ENCODE data around the gene ZFAND3.
"Not testable (repeated sequence)": the region's sequence is repeated elsewhere in the genome, so short reads cannot be mapped to it uniquely, and the experiment has no call there.

ZFAND3 gene

DNA sequence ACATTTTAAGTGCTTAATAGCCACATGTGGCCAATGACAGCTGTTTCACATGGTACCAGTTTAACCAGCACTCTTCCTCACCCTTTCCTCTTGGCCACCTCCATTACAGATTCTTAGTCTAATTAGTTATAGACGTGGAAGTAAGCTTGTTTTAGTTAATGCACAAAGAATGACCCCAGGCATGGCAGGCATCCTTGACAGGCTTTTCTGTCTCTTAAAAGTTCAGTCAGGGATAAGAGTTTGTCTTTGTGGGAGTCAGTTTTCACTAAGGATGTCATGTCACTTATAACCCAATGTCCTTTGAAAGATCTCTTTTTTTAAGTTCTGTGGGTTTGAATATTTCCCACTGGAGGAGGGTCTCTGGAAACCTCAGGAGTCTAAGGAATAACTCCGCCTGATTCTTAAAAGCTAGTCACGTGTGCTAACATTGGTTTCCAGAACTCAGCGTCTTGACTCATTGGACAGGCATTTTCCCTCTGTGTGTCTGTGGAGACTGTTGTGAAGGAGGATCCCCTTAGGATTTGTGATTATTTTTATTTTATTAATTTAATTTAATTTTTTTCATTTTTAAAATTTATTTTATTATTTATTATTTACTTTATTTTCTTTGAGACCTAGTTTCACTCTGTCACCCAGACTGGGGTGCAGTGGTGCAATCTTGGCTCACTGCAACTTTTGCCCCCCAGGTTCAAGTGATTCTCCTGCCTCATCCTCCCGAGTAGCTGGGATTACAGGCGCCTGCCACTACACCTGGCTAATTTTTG, 171.4 kb downstream of the ZFAND3 start:
- in situ Hi-C loops (cut with HindIII; ENCODE audit: low sequenced_read_pairs): no loop called here

DNA sequence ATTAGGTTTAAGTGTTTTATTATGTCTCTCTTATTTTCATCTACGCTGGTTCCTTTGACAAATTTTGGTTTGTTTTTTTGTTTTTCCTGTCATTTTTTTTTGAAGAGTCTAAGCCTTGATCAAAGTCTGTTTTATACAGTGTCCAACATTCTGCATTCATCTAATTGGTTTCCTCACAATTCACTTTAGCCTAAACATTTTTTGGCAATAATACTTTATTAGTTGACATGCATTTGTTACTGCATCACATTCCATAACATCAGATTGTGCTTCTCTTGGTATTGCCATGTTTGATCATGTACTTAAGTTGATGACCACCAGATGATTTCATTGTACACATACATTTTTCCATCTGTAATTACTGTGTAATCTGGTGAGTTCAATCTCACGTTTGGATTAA, 173.2 kb downstream of the ZFAND3 start:
- in situ Hi-C loops (cut with HindIII; ENCODE audit: low sequenced_read_pairs): no loop called here

DNA sequence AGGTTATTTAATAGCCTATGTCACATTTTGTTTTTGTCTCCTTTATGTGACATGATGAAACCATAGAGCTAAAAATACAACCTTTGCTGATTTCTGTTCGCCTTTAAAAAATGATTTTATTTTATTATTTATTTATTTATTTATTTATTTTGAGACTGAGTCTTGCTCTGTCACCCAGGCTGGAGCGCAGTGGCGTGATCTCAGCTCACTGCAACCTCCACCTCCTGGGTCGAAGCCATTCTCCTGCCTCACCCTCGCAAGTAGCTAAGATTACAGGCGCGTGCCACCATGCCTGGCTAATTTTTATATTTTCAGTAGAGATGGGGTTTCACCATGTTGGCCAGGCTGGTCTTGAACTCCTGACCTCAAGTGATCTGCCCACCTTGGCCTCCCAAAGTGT, 173.7 kb downstream of the ZFAND3 start:
- in situ Hi-C loops (cut with HindIII; ENCODE audit: low sequenced_read_pairs): not testable (repeated sequence)

DNA sequence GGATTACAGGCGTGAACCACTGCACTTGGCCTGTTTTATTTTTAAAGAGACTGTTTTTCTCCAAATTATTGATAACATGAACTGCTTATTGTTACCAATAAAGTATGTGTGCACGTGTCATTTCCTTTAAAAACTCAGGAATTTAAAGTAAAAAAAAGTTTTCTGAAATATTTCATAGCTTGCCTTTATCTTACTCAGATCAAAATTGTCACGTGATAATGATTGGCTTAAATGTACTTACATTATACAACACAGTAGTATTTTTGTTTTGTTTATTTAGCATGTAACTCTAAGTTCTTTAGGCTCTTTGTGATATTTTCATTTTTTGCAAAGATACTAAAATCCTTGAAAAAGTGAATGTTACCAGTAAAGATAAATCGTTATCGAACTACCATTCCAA, 174.1 kb downstream of the ZFAND3 start:
- in situ Hi-C loops (cut with HindIII; ENCODE audit: low sequenced_read_pairs): no loop called here

DNA sequence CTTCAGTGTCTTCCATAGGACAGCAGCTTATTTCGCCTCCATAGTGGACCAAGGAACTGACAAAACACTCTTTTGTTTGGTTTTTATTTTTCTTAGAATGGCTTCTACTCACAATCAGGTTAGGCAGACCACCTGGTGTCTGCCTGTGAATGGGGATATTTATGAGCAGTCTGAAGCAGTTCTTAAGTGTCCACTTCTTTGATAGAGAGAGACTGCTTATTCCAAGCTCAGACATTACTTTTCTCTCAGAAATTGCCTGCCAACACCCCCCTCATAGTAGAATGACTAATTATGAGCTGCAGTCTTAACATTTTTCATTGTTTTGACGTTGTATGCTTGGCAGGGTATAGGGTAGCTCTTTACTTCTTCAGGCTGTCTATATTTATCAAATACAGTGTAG, 174.7 kb downstream of the ZFAND3 start:
- in situ Hi-C loops (cut with HindIII; ENCODE audit: low sequenced_read_pairs): no loop called here

DNA sequence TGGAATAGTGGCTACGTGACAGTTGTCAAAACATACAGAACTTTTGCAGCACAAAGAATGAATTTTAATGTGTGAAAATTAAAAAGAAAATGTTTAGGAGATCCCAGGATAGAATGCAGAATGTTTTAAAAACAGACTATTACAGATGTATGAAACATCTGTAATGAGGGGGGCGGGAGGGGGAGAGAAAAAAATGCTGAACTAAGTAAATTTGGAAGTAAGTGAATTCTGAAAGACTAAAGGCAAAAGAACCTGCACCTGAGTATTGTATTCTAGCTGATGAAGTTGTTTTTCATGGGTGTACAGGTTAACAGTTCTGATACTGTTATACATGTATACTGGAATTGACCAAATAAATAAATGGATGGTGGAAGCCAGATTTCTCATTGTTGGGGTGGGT, 178.8 kb downstream of the ZFAND3 start:
- in situ Hi-C loops (cut with HindIII; ENCODE audit: low sequenced_read_pairs): no loop called here

DNA sequence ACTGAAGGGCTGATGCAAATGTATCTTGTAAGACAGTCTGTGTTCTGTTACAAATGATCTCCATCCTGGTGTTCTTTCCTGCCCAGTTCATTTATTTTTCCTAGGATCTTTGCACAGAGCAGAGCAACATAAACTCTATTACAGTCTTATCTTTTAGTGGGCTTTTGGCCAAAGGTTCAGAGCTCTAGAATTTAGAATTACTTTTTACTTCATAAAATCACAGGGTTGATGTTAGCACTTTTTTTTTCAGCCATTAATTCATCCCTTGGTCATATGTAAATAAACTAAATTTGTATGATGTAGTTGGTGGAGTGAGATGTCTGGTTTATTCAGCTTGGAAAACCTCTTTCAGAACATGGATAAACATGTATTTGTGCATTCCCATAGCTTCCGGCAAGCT, 181.9 kb downstream of the ZFAND3 start:
- in situ Hi-C loops (cut with HindIII; ENCODE audit: low sequenced_read_pairs): no loop called here

DNA sequence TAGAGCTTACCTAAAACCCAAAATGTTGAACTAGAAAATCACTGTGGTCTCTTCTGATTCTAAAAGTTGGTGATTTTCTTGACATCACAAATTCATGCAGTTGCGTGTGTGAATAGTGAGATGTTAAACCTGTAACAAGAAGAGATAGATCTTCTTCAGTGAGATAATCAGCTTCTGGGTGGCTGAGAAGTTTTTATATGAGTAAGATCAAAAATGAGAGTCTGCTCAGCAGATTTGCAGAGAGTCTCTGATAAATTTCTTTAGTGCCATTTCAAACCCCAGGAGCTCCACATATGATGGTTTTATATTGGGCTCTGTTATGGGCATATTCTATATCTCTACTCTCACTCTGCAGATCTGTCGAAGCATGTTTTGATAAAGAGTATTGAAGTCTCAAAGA, 185.4 kb downstream of the ZFAND3 start:
- in situ Hi-C loops (cut with HindIII; ENCODE audit: low sequenced_read_pairs): no loop called here

DNA sequence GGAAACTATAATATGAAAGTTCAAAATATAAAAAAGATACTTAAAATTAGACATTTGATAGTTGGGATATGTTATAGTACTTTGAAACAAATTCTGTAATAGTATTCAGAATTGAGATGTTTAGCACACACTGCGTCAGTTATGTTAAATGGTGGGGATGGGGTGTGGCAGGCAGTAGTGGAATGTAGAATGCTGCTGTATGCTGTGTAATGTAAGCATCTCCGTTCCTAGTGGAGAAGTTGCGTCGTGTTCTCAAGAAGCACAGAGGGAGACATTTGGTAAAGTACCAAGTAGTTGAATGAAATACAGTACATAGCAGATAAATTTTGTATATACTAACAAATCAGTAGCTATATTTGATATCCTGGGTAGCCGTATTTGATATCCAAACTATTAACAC, 192.4 kb downstream of the ZFAND3 start:
- in situ Hi-C loops (cut with HindIII; ENCODE audit: low sequenced_read_pairs): no loop called here

DNA sequence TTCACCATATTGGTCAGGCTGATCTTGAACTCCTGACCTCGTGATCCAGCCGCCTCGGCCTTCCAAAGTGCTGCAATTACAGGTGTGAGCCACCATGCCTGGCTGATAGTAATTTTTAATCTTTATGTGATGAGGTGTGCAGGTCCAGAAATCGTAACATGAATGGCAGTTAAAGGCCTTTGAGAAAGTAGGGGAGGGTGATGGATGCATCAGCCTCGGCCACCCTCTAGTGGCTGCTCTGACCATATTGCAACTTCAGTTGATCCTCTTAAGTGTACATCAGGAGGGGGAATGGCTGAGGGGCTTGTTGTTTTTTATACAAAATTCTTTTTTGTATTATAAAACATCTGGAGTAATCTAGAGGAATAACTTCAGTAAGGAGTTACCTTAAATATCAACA, 193.0 kb downstream of the ZFAND3 start:
- in situ Hi-C loops (cut with HindIII; ENCODE audit: low sequenced_read_pairs): no loop called here

DNA sequence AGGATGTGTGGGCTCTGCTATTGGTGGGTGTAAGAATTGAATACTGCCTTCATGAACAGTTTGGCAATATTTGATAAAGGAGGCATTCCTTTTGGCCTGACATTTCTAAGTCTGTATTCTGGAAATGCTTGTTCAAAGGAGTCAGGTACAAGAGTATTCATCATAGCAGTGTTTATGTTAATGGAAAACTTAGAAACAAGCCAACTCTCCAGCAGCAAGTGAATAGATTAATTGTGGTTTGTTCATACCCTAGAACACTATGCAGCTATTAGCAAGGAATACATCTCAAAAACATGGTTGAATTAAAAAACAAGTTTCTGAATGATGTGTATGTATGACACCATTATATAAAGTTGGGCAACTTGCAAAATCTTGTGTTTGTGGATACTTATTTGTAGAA, 195.8 kb downstream of the ZFAND3 start:
- in situ Hi-C loops (cut with HindIII; ENCODE audit: low sequenced_read_pairs): no loop called here

DNA sequence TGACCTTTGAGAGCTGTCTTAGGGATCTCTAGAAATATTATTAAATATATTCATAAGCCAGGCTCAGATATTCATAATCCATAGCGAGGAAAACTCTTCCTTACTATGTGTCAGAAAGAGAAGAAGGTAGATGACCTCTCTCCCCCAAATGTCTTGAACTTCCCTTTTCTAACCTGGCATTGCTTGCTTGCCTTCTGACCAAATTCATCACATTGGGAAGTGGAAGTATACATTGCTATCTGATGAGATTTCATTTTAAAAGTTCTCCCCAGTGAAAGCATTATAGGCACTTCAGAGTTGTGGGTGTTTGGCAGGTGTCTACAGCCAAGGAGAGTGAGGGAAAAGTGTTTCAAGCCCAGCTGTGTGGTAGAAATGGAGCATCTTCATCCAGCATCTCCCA, 197.3 kb downstream of the ZFAND3 start:
- in situ Hi-C loops (cut with HindIII; ENCODE audit: low sequenced_read_pairs): no loop called here

DNA sequence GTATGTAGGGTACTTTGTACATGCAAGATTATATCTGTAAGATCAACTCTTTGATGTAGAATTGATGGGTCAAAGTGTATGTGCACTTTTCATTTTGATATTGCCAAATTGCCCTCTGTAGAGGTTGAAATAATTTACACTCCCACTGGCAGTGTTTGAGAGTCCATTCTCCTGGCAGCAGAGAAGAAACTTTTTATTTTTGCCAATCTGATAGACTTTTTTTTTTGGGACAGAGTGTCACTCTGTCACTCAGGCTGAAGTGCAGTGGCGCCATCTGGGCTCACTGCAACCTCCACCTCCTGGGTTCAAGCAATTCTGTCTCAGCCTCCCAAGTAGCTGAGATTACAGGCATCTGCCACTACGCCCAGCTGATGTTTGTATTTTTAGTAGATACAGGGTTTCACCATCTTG, 199.2 kb downstream of the ZFAND3 start:
- in situ Hi-C loops (cut with HindIII; ENCODE audit: low sequenced_read_pairs): no loop called here

DNA sequence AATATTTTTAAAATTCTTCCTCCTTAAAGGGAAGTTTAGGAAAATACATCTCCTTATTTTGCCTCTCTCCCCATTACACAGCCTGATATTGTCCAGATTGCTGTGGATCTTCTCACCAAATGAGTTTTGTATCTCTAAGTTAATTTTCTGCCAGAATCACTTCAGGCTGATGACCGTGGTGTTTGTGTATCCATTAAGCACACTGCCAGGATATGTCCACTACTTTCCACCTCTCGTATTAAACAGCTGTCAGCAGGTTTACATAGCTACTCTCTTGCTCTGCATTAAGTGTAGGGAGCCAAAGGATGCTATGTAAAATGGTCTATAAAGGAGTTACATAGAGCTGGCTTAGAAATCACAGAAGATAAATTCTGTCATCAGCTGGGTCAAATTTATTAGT, 201.1 kb downstream of the ZFAND3 start:
- in situ Hi-C loops (cut with HindIII; ENCODE audit: low sequenced_read_pairs): no loop called here

DNA sequence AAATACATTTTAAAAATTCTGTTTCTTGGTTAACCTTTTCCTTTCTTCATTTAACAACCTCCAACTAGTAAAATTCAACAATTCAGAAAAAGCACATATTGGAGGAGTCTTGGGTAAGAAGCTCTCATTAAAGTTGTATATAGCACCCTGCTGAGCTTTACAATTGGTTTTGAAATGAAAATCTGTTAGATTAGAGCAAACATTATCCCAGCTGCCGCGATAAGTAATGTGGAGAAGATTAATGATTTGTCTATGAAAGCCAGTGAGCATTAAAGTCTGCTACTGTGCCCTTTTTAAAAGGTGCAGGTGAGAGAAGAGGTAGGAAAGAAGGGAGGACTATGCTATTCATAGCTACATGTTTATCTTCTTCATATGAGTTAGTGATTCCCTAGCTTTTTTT, 201.5 kb downstream of the ZFAND3 start:
- in situ Hi-C loops (cut with HindIII; ENCODE audit: low sequenced_read_pairs): no loop called here

DNA sequence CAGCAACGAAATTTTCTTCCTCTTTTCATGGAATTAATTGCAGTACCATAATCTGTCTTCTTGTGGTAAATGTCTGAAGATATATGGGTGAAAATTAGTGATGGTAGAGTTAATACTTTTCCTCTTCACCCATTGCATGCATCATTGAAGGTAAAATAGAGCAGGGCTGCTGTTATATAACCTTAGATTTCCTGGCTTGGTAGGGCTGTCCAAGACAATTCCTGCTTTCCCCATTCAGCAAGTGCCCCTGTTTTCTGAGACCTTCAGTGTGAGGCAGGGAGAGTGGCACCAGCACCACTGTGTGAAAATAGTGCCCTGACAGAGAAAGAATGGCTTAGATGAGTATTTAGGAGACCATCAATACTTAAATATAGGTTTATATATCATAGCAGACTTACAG, 202.0 kb downstream of the ZFAND3 start:
- in situ Hi-C loops (cut with HindIII; ENCODE audit: low sequenced_read_pairs): no loop called here

DNA sequence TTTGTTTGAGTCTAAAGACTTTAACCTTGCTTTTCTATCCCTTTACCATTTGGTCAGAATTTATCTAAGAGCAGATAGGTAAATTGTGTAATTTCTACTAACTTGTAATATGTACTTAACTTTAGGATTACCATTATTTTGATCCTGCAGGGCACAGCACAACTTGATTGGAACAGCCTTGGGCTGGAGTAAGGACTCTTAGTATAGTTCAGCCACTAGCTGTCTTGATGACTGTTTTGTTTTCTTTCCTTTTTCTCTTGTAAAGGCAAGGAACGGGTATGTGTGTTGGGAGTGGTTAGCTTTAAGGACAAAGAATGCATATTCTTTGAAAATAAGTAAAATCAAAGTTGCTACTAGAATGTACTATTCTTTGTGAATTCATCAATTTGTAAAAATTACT, 203.2 kb downstream of the ZFAND3 start:
- in situ Hi-C loops (cut with HindIII; ENCODE audit: low sequenced_read_pairs): no loop called here

DNA sequence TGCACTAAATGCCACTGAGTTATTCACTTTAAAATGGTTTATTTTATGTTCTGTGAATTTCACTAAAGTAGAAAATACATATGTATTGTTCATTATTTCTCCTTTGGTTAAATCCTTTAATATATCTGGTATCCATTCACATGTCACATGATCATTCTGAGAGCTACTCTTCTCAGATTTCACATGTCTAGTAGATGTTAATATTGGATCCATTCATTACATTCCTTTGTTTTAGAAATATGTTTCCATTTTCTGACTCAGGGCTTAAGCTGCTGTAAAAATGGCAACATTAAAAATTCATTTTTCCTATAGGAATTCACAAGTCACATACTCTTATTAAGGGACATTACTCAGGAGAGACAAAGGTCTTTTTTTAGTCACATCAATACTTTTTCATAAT, 205.4 kb downstream of the ZFAND3 start:
- in situ Hi-C loops (cut with HindIII; ENCODE audit: low sequenced_read_pairs): no loop called here

DNA sequence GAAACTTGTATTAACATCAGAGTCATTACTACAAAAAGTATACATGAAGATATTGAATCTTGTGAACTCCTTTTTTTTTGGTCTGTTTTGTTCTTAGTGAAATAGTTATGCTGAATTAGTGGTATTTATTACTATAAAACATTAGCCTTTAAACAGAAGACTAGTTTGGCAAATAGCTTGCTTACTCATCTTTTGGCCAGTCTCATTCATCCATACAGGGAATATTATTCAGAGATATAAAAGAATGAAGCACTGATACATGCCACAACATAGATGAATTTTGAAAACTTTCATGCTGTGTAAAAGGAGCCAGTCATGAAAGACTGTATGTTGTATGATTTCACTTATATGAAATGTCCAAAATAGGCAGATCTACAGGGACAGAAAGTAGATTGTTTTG, 205.9 kb downstream of the ZFAND3 start:
- in situ Hi-C loops (cut with HindIII; ENCODE audit: low sequenced_read_pairs): no loop called here

DNA sequence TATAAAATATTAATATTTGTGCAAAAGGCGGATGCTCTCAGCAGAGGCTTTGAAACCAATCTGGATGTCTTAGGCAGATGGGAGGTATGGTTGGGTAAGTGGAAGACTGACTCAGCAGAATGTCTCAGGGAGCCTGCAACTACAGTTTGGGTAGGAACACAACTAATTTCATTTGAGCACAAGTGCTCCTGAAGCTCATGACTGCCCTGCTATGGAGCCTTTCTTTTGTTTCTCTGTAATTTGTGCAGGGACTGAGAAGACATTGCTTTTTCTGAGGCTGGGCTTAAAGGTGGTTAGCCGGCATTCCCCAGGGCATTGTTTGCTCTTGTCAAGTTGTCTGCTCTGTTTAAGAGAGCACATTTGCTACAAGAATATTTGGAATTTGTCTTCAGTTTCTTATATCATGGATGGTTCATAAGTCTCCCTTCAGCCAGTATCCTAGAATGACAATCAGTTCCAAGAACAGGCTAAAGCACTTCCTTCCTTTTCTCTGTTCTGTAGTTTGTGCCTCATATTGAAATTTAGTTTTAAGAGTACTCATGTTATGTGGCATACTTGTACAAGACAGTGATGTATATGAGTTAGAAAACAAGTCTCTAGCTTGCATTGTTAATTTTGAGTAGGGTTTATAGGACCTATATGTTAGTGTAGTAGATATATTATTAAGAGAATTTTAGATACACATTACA, 208.3 kb downstream of the ZFAND3 start:
- in situ Hi-C loops (cut with HindIII; ENCODE audit: low sequenced_read_pairs): no loop called here

DNA sequence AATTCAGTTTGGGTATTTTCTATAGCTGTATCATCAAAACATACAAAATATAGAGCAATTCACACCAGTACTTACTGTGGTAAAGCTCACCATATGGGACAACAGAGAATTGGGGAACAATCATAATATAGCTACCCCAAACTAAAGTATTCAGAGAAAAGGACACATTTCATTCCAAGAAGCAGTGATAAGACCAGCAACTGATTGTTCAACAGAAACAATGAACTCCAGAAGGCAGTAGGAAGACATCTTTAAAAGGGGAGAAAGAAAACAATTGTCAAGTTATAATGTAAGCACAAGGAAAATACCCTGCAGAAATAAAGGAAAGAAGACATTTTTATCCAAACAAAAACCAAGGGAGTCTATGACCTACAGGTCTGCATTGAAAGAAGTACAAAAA, 210.9 kb downstream of the ZFAND3 start:
- in situ Hi-C loops (cut with HindIII; ENCODE audit: low sequenced_read_pairs): no loop called here

DNA sequence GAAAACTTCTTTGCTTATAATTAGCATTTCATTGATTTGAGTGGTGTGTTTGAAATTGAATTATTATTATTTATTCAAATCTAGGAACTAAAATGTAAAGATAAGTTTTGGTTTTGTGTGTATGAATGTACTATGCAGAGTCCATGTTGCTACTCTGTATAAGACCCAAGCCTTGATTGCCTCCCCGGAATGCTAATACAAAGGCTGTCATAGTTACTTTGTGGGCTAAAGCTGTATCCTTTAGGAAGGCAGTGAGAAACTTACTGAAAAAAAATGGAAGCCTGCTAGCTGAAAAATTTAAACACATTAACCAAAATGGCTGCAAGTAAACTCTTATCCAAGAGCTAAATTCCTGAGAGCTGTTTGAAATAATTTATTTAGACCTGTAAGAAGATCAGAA, 213.3 kb downstream of the ZFAND3 start:
- in situ Hi-C loops (cut with HindIII; ENCODE audit: low sequenced_read_pairs): no loop called here

Data from DLD1 (cell line).